ENCODE results near the gene CRIP3. TPM values are rescaled to one million over a fixed set of nuclear protein-coding genes. Genes with fewer than 3 reads are reported as not detected.

The CRIP3 gene
- total RNA-seq, 4 donors from 2014 or later = 0.82 to 1.4 TPM; not detected in 2

DNA sequence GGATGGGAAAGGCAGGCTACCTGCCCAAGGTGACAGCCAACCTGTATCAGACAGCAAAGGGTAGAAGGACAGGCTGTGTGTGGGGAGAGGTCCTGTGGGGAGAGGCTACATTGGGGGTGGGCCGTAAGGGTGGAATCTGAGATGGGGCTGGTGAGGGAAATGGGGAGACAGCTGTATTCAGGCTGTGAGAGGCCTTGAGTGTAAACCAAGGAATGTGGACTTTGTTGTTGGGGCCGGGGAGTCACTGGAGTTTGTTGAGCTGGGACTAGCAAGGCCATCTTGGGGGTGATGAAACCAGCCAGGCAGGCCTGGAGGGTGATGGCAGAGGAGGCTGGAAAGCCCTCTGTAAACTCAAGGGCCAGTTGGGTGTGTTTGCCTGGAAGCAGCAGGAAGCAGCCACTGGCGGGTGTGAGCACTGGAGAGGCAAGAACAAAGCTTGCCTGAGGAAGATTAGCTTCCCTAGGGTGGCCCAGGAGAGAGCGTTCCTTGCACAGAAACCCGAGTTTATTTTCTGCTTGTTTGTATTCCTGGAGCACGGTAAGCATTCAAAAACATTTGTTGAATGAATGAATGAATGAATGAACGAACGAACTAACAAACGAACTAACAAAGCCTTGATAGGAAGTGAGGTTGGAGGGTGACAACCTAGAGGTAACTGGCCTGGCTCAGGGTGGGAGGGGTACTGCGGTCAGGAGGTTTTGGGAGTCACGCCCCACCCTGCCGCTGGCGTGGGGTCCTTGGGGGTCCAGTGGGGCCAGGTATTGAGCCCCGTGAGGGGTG lies 46.4 kb downstream of the CRIP3 start:
- Histone ChIP-seq H3K27ac (no peak overlapping the region), H3K36me3 (no peaks in the 10 kb centered on the region), H3K4me3 (no peak overlapping the region), H3K4me1 (peaks cover 0 to 3% (median 2%) of the 10 kb centered on the region in 4 donors), H3K9me3 (no peaks in the 10 kb centered on the region), H3K27me3 (no peaks in the 10 kb centered on the region)
- no peak for DNase-seq
- whole genome bisulfite sequencing, 2 donors (ENCODE audit: low coverage in 1 of 2) = 50 to 63% methylated on average over 9 to 14 of the region's 14 CpGs
- no peak for TF ChIP-seq EP300 (IDR thresholded peaks at IDR 0.05; ENCODE audit: low read depth)
- TF ChIP-seq, protein P1, sequence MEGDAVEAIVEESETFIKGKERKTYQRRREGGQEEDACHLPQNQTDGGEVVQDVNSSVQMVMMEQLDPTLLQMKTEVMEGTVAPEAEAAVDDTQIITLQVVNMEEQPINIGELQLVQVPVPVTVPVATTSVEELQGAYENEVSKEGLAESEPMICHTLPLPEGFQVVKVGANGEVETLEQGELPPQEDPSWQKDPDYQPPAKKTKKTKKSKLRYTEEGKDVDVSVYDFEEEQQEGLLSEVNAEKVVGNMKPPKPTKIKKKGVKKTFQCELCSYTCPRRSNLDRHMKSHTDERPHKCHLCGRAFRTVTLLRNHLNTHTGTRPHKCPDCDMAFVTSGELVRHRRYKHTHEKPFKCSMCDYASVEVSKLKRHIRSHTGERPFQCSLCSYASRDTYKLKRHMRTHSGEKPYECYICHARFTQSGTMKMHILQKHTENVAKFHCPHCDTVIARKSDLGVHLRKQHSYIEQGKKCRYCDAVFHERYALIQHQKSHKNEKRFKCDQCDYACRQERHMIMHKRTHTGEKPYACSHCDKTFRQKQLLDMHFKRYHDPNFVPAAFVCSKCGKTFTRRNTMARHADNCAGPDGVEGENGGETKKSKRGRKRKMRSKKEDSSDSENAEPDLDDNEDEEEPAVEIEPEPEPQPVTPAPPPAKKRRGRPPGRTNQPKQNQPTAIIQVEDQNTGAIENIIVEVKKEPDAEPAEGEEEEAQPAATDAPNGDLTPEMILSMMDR (IDR thresholded peaks at IDR 0.05) = no peak
- no peak for TF ChIP-seq POLR2A (IDR thresholded peaks at IDR 0.05)
- TF ChIP-seq POLR2AphosphoS5 (IDR thresholded peaks at IDR 0.05) = no peak
- in situ Hi-C loops (cut with MboI; ENCODE audit: low pct_ligation_motif_present in 1 of 4, low pct_unique_long_range_greater_than_20kb in 1 of 4, low sequenced_read_pairs in 3 of 4) = loop anchor here in 1 of 4 donors (10.0 kb wide), 1 partner anchor 73 kb away; no protein-coding TSS in a partner anchor
- intact Hi-C loops (cut with DNase I; ENCODE audit: low total_unique reads) = loop anchor here (5.0 kb wide), 2 partner anchors 70 to 245 kb away; no protein-coding TSS in a partner anchor

DNA sequence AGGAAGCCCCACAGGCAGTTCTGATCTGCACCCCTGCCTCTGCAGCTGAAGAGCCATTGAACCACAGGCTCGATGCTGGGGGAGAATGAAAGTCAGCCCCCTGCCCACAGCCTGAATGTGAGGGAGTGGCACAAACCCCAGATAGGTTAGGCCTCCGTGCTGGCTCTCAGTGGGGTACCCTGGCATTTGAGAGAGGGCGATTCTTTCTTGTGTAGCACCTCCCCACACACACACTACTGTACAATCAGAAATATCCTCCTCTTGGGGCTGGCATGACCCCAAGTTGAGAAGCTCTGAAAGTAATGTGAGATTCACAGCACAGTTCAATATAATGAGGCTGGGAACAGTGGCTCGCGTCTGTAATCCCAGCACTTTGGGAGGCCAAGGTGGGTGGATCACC lies 47.4 kb downstream of the CRIP3 start:
- intact Hi-C loops (cut with DNase I; ENCODE audit: low total_unique reads) = loop anchor here (5.0 kb wide), 2 partner anchors 71 to 246 kb away; no protein-coding TSS in a partner anchor
- Histone ChIP-seq H3K27me3 (no peaks in the 10 kb centered on the region), H3K4me1 (no peaks in the 10 kb centered on the region), H3K9me3 (no peaks in the 10 kb centered on the region), H3K27ac (no peak overlapping the region), H3K4me3 (no peak overlapping the region), H3K36me3 (no peaks in the 10 kb centered on the region)
- in situ Hi-C loops (cut with MboI; ENCODE audit: low pct_ligation_motif_present in 1 of 4, low pct_unique_long_range_greater_than_20kb in 1 of 4, low sequenced_read_pairs in 3 of 4) = loop anchor here in 1 of 4 donors (10.0 kb wide), 1 partner anchor 74 kb away; no protein-coding TSS in a partner anchor
- WGBS, 2 donors (ENCODE audit: low coverage in 1 of 2) = 65 to 86% methylated on average over 2 to 5 of the region's 5 CpGs
- TF ChIP-seq, protein P1 (IDR thresholded peaks at IDR 0.05) = no peak
- no peak for TF ChIP-seq POLR2A (IDR thresholded peaks at IDR 0.05)
- no peak for TF ChIP-seq POLR2AphosphoS5 (IDR thresholded peaks at IDR 0.05)
- no peak for TF ChIP-seq EP300 (IDR thresholded peaks at IDR 0.05; ENCODE audit: low read depth)
- no peak for DNase-seq

DNA sequence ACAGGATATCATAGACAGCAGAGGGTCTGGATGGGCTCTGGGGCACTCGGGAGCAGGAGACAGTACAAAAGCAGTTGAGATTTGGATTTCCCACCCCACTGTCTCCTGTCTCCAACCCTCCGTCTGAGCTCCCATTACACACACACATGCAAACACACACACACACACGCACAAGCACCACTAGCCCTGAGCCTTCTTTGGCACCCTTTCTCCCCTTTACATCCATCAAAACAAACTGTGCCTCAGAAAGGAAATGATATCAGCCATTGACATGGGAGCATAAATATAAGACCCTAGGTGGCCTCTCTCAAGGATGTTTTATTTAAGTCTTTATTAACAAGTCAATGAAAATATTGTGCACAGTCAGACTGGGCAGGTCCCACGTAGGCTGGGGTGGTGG lies 47.8 kb downstream of the CRIP3 start:
- Histone ChIP-seq H3K4me1 (no peaks in the 10 kb centered on the region), H3K4me3 (no peak overlapping the region), H3K36me3 (no peaks in the 10 kb centered on the region), H3K27me3 (no peaks in the 10 kb centered on the region), H3K9me3 (no peaks in the 10 kb centered on the region), H3K27ac (no peak overlapping the region)
- no peak for DNase-seq
- TF ChIP-seq POLR2A (IDR thresholded peaks at IDR 0.05) (no peak), POLR2AphosphoS5 (IDR thresholded peaks at IDR 0.05) (no peak), EP300 (IDR thresholded peaks at IDR 0.05; ENCODE audit: low read depth) (no peak)
- TF ChIP-seq, protein P1 (IDR thresholded peaks at IDR 0.05) = no peak
- 70 to 85% methylated on average over 3 to 4 of the region's 4 CpGs for WGBS, 2 donors (ENCODE audit: low coverage in 1 of 2)
- in situ Hi-C loops (cut with MboI; ENCODE audit: low pct_ligation_motif_present in 1 of 4, low pct_unique_long_range_greater_than_20kb in 1 of 4, low sequenced_read_pairs in 3 of 4) (loop anchor here in 1 of 4 donors (10.0 kb wide), 1 partner anchor 74 kb away; no protein-coding TSS in a partner anchor), intact Hi-C loops (cut with DNase I; ENCODE audit: low total_unique reads) (loop anchor here (5.0 kb wide), 2 partner anchors 72 to 247 kb away; no protein-coding TSS in a partner anchor)

DNA sequence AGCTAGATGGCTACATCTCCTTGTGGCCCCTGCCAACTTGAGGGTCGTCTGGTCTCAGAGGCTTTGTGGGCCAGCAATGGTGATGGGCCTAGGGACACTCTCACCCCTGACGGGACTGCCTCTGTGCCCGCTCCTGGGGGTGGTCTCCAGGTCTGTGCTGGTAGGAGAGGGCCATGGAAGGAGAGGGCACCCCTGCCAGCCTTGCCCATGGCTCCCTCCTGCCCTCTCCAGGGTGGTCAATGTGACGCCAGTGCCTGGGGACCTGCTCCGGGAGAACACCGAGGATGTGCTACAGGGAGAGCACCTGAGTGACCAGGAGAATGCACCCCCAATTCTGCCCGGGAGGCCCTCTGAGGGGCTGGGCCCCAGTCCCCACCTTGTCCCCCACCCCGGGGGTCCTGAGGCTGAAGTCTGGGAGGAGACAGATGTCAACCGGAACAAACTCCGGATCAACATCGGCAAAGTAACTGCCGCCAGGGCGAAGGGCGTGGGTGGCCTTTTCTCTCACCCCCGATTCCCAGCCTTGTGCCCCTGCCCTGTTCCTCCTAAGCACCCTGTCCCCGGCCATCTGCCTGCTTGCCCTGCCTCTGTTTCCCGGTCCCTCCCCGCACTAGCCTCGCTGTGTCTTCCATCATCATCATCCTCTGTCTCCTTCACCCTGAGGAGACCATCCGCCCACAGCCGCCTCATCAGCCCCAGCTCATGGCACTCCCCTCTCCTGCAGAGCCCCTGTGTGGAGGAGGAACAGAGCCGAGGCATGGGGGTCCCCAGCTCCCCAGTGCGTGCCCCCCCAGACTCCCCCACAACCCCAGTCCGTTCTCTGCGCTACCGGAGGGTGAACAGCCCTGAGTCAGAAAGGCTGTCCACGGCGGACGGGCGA lies 49.6 kb downstream of the CRIP3 start:
- in situ Hi-C loops (cut with MboI; ENCODE audit: low pct_ligation_motif_present in 1 of 4, low pct_unique_long_range_greater_than_20kb in 1 of 4, low sequenced_read_pairs in 3 of 4) (no loop called here), intact Hi-C loops (cut with DNase I; ENCODE audit: low total_unique reads) (no loop called here)

More for the DNA sequence above, 49.6 kb downstream of the CRIP3 start:
- TF ChIP-seq POLR2A (IDR thresholded peaks at IDR 0.05) = no peak
- TF ChIP-seq POLR2AphosphoS5 (IDR thresholded peaks at IDR 0.05) = no peak
- TF ChIP-seq, protein P1 (IDR thresholded peaks at IDR 0.05) = no peak
- no peak for TF ChIP-seq EP300 (IDR thresholded peaks at IDR 0.05; ENCODE audit: low read depth)
- Histone ChIP-seq H3K4me3 (no peak overlapping the region), H3K27ac (no peak overlapping the region), H3K36me3 (no peaks in the 10 kb centered on the region), H3K9me3 (no peaks in the 10 kb centered on the region), H3K27me3 (no peaks in the 10 kb centered on the region), H3K4me1 (no peaks in the 10 kb centered on the region)
- 93% methylated on average over 30 of the region's 30 CpGs; no CpG with 5 or more reads in 1 of the 2 donors for WGBS, 2 donors (ENCODE audit: low coverage in 1 of 2)
- DNase-seq = no peak
